GM12865 (cell line): ENCODE results near the gene CLPTM1L.
"Not testable (repeated sequence)": the region's sequence is repeated elsewhere in the genome, so short reads cannot be mapped to it uniquely, and the experiment has no call there.

ENCODE experiments used
- DNase-seq: peaks from one replicate; pipeline ENCODE4 v3.0.0; 2010; ENCODE audit warnings: low read depth
- H3K4me3 ChIP-seq: 2 replicates; pipeline ENCODE4 v1.5.1; 2011; ENCODE audit warnings: mild to moderate bottlenecking, low read depth, low read length, control low read depth
- TF ChIP-seq, protein P1 (sequence below): IDR thresholded peaks from 2 replicates; pipeline ENCODE4 v1.5.1; 2011; ENCODE audit warnings: low read length, control low read depth, low read depth, inconsistent platforms; ENCODE audit not compliant: insufficient read depth; ENCODE audit errors: missing control alignments

CLPTM1L gene

DNA sequence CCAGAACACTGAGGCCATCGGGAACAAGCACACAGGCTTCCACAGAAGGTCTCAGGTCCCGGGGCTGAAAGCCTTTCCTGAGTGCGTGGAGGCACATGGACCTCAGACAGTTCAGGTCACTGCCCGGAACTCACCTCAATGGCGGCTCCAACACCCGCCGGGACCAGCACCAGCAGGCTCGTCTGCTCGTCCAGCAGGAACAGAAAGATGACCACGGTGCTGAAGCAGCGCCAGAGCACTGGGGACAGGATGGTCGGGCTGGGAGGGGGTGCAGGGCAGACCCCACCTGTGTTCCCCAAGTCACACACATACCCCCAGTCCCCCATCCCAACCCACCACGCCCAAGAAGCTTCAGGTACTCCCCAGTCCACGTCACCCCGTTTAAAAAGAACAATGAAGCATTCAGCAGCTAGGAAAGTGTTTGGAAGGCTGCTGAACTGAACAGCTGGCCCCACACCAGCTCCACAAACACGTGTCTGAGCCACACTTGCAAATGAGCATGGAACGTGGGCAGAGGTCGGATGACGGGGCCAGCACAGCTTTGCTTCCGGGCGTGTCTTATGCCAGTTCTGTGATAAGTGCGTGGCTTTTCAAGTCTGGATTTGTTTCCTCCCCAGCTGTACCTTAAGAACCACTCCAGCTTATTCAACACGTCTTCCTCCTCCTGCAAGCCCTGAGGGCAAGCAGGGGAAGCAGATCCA, 14.6 kb downstream of the CLPTM1L start:
- DNase-seq = no peak
- TF ChIP-seq, protein P1, sequence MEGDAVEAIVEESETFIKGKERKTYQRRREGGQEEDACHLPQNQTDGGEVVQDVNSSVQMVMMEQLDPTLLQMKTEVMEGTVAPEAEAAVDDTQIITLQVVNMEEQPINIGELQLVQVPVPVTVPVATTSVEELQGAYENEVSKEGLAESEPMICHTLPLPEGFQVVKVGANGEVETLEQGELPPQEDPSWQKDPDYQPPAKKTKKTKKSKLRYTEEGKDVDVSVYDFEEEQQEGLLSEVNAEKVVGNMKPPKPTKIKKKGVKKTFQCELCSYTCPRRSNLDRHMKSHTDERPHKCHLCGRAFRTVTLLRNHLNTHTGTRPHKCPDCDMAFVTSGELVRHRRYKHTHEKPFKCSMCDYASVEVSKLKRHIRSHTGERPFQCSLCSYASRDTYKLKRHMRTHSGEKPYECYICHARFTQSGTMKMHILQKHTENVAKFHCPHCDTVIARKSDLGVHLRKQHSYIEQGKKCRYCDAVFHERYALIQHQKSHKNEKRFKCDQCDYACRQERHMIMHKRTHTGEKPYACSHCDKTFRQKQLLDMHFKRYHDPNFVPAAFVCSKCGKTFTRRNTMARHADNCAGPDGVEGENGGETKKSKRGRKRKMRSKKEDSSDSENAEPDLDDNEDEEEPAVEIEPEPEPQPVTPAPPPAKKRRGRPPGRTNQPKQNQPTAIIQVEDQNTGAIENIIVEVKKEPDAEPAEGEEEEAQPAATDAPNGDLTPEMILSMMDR = no peak
- no peak overlapping the region for H3K4me3 ChIP-seq

DNA sequence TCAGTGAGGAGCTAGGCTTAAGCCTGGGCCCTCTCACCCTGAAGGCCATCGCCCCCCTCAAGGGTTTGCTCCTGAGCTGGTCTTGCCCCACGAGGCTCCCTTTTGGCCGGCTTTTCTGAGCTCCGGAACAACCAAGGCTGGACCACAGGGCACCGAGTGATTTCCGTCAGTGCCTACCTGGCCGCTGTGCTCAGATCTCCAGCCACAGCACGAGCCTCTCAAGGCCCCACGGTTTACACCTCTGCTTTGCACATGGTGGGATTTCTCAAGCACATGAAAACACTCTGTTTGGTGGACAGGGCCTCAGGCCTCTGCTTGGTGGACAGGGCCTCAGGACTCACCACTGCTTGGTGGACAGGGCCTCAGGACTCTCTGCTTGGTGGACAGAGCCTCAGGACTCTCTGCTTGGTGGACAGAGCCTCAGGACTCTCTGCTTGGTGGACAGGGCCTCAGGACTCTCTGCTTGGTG, 15.8 kb downstream of the CLPTM1L start:
- TF ChIP-seq, protein P1 = no peak
- no peak overlapping the region for H3K4me3 ChIP-seq
- no peak for DNase-seq

DNA sequence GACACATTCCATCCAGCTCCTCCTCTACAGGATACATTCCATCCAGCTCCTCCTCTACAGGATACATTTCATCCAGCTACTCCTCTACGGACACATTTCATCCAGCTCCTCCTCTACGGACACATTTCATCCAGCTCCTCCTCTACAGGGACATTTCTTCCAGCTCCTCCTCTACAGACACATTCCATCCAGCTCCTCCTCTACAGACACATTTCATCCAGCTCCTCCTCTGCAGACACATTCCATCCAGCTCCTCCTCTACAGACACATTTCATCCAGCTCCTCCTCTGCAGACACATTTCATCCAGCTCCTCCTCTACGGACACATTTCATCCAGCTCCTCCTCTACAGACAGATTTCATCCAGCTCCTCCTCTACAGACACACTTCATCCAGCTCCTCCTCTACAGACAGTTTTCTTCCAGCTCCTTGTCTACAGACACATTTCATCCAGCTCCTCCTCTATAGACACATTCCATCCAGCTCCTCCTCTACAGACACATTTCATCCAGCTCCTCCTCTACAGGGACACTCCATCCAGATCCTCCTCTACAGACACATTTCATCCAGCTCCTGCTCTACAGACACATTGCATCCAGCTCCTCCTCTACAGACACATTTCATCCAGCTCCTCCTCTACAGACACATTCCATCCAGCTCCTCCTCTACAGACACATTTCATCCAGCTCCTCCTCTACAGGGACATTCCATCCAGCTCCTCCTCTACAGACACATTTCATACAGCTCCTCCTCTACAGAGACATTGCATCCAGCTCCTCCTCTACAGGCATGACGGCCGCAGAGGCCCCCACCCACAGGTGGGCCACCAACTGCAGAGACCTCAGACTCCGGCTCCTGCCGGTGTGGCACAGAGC, 16.4 kb downstream of the CLPTM1L start:
- not testable (repeated sequence) for DNase-seq, H3K4me3 ChIP-seq

DNA sequence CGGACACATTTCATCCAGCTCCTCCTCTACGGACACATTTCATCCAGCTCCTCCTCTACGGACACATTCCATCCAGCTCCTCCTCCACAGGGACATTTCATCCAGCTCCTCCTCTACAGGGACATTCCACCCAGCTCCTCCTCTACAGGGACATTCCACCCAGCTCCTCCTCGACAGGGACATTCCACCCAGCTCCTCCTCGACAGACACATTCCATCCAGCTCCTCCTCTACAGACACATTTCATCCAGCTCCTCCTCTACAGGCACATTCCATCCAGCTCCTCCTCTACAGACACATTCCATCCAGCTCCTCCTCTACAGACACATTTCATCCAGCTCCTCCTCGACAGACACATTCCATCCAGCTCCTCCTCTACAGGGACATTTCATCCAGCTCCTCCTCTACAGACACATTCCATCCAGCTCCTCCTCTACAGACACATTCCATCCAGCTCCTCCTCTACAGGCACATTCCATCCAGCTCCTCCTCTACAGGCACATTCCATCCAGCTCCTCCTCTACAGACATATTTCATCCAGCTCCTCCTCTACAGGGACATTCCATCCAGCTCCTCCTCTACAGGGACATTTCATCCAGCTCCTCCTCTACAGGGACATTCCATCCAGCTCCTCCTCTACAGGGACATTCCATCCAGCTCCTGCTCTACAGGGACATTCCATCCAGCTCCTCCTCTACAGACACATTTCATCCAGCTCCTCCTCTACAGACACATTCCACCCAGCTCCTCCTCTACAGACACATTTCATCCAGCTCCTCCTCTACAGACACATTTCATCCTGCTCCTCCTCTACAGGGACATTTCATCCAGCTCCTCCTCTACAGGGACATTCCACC, 17.8 kb downstream of the CLPTM1L start:
- not testable (repeated sequence) for H3K4me3 ChIP-seq, DNase-seq

DNA sequence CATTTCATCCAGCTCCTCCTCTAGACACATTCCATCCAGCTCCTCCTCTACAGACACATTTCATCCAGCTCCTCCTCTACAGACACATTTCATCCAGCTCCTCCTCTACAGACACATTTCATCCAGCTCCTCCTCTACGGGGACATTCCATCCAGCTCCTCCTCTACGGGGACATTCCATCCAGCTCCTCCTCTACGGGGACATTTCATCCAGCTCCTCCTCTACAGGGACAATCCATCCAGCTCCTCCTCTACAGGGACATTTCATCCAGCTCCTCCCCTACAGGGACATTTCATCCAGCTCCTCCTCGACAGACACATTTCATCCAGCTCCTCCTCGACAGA, 18.4 kb downstream of the CLPTM1L start:
- DNase-seq, H3K4me3 ChIP-seq: not testable (repeated sequence)

DNA sequence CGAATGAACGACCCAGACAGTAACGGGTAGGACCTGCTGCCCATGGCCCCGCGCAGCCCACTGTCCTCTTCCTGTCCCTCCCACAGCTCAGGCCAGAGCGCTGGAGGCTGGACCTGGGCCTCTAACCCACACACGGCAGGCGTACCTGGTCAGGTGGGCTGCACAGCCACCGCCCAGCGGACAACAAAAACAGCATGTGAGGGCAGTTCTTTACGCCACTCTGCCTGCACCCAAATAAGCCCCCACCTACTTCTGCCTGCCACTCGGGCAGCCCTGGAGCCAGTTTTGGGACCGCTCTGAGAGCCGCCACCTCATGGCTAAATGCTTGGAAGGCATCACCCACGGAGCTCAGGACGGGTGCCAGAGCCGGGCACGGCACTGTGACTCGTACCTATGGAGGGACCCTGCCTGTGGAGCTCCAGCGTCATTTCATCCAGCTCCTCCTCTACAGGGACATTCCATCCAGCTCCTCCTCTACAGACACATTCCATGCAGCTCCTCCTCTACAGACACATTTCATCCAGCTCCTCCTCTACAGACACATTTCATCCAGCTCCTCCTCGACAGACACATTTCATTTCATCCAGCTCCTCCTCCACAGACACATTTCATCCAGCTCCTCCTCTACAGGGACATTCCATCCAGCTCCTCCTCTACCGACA, 18.9 kb downstream of the CLPTM1L start:
- H3K4me3 ChIP-seq = no peak overlapping the region
- no peak for DNase-seq
- TF ChIP-seq, protein P1 = no peak

DNA sequence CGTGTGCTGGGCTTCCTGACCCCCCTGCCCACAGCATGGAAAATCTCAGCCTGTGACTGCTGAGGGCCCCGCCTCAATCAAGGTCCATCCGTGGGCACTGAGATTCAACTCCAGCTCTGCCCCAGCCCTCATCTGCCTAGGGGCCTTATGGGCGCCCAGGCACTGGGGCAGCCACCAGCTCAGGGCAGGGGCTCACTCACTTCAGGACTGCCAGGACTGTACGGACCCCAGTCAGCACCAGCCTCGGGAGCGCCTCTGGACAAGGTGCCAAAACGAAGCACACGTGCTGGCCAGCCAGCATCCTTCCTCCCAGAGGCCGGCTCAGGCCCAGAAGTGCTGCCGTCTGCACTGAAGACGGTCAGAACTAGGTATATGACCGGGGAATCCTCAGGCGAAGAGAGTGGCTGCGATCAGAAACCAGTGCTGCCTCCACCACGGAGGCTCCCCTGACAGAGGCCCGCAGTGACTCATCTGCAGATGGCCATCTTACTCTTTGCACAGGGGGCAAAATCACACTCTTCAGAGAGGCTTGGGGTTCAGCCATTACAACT, 19.6 kb downstream of the CLPTM1L start:
- TF ChIP-seq, protein P1 = no peak
- DNase-seq = no peak
- H3K4me3 ChIP-seq = no peak overlapping the region

DNA sequence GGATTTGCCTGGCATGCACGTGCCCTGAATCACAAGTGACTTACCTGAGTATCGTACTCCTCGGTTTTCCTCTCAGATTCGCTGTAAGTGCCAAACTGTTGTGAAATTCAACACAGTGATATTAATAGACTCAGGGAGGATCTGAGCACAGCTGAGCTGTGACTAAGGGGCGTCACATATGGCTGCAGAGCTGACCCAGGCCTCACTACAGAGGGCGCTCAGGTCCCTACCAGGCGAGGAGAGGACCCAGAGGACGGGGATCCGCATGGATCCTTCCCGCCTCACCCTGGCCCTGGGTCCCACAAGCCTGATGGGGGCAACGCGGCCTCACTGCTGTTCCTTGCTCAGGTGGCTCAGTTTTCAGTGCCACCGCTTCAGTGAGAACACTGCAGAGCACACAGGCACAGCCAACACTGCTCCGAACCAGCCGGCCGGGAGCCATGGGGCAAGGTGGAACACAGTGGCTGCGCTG, 20.1 kb downstream of the CLPTM1L start:
- no peak for DNase-seq
- TF ChIP-seq, protein P1 = no peak
- no peak overlapping the region for H3K4me3 ChIP-seq
